ENCODE results near the gene HOXA4. TPM values are rescaled to one million over a fixed set of nuclear protein-coding genes. Genes with fewer than 3 reads are reported as not detected.

Gene HOXA4
- total RNA-seq, 4 donors from 2014 or later: 0.56 to 2.1 (median 1.3) TPM

DNA sequence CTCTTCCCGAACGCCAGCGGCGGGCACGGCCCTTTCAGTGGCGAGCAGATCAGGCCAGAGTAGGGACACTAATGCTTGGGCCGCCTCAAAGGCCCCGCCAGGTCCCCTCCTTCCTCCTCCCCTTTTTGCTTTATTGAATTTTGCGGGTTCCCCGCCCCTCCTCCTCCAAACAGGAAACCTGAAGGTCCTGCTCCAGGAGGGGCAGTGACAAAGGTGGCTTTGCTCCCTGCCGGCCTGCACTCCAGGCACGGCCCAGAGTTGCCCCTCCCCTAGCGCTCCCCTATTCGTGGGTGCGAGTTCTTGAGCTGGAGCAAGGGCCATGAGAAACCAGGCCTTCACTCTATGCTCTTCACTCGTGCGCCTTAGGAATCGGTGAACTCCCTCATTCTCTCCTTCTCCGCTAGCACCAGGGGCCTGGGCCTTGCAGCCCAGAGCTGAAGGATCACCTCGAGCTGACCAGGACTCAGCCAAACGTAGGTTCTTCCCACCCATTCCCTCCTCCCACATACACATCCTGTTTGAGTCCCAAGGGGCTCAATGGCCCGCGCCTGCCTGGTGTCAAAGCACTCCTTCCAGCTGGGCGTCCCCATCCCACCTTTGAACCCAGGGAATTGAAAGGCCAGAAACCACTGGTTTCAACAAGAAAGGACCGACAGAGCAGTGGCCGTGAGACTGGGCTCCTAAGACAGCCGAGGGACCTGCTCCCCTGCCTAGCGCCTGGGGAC, 17.6 kb upstream of the HOXA4 start:
- no peak overlapping the region for H3K27ac ChIP-seq
- intact Hi-C loops (cut with DNase I): no loop called here
- WGBS, 2 donors: 20 to 22% methylated on average over 18 to 28 of the region's 28 CpGs
- TF ChIP-seq CTCF (IDR thresholded peaks at IDR 0.05): no peak
- TF ChIP-seq POLR2A (IDR thresholded peaks at IDR 0.05): no peak
- H3K4me1 ChIP-seq: peaks cover 15 to 27% of the 10 kb centered on the region in 2 donors
- no peaks in the 10 kb centered on the region for H3K36me3 ChIP-seq
- no peak for DNase-seq
- H3K4me3 ChIP-seq (replicated peaks in 1 of 3): no peak overlapping the region
- peaks cover 89% of the 10 kb centered on the region for H3K27me3 ChIP-seq
- H3K9me3 ChIP-seq: no peaks in the 10 kb centered on the region

- peaks cover 89% of the 10 kb centered on the region for H3K27me3 ChIP-seq
- H3K27ac ChIP-seq: no peak within 1 kb of the TSS
- no peak within 1 kb of the TSS for H3K4me3 ChIP-seq (replicated peaks in 1 of 3)
- WGBS, 2 donors: 15 to 19% methylated on average over 39 to 53 of the region's 63 CpGs
- intact Hi-C loops (cut with DNase I): no loop called here
- H3K36me3 ChIP-seq: no peaks in the 10 kb centered on the region
- H3K9me3 ChIP-seq: no peaks in the 10 kb centered on the region
- no peak for TF ChIP-seq CTCF (IDR thresholded peaks at IDR 0.05)
- no peak for TF ChIP-seq POLR2A (IDR thresholded peaks at IDR 0.05)
- H3K4me1 ChIP-seq: peaks cover 23 to 29% of the 10 kb centered on the region in 2 donors
- DNase-seq: no peak
These were observed 16.9 kb upstream of the HOXA4 start, which contains the start of gene HOXA6 for GRCh38 chr7:27147199-27148030. Gene HOXA6 (minus strand): TSS chr7:27147774. CDS start chr7:27147749, 25 bp downstream.

- Histone ChIP-seq H3K27me3 (peaks cover 89% of the 10 kb centered on the region), H3K36me3 (no peaks in the 10 kb centered on the region), H3K4me1 (peaks cover 23 to 30% of the 10 kb centered on the region in 2 donors), H3K4me3 (replicated peaks in 1 of 3) (no peak overlapping the region), H3K27ac (no peak overlapping the region), H3K9me3 (no peaks in the 10 kb centered on the region)
- intact Hi-C loops (cut with DNase I): no loop called here
- WGBS, 2 donors: 38 to 61% methylated on average over 5 of the region's 5 CpGs
- DNase-seq: no peak
- TF ChIP-seq CTCF (IDR thresholded peaks at IDR 0.05): no peak
These were observed 16.1 kb upstream of the HOXA4 start for GRCh38 chr7:27146491-27147198.

DNA sequence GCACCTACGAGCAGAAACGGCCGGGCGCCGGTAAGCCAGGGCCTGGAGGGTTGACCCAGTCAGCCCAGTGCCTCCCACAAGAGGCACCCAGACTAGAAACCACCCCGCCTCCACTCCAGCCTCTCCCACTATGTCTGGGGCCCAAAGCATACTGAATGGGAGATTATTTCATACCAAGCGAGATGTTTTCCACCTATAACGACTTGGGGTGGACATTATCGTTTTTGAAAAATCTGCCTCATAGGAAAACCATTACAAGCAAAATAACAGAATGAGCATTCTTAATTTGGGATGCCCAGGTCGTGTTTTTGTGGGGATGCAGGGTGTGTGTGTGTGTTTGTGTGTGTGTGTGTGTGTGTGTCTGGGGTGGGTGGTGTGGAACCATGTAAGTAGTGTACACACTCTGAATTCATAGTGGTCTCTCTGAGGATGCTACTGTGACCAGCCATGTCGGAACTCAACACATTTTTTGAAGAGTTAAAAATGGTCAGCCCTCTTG, 15.4 kb upstream of the HOXA4 start:
- Histone ChIP-seq H3K4me1 (peaks cover 19 to 25% of the 10 kb centered on the region in 2 donors), H3K4me3 (replicated peaks in 1 of 3) (no peak overlapping the region), H3K9me3 (no peaks in the 10 kb centered on the region), H3K36me3 (no peaks in the 10 kb centered on the region), H3K27me3 (peaks cover 86% of the 10 kb centered on the region), H3K27ac (no peak overlapping the region)
- no peak for DNase-seq
- WGBS, 2 donors: 45 to 60% methylated on average over 5 to 11 of the region's 11 CpGs
- intact Hi-C loops (cut with DNase I): no loop called here
- TF ChIP-seq CTCF (IDR thresholded peaks at IDR 0.05) (no peak), POLR2A (IDR thresholded peaks at IDR 0.05) (no peak)
